ENCODE measurements around the gene EXOC7. TPM values are rescaled to one million over a fixed set of nuclear protein-coding genes. Genes with fewer than 3 reads are reported as not detected.
"Not testable (repeated sequence)": the region's sequence is repeated elsewhere in the genome, so short reads cannot be mapped to it uniquely, and the experiment has no call there.

The EXOC7 gene
- total RNA-seq, 1 donor from 2014 or later: 145 TPM

GRCh38 chr17:76078860-76079534 is 24.6 kb downstream of the EXOC7 start, which contains the start of gene ZACN:
Gene ZACN, plus strand, starts transcription at chr17:76079182. Its CDS starts 83 bp downstream, at chr17:76079265.
- H3K36me3 ChIP-seq (ENCODE audit: insufficient read depth, low read length): no peaks in the 10 kb centered on the region

GRCh38 chr17:76078370-76078769 is 25.2 kb downstream of the EXOC7 start:
- H3K4me2 ChIP-seq (ENCODE audit: low read length); H3K9me3 Mint-ChIP-seq (ENCODE audit: unreplicated experiment); DNase-seq (ENCODE audit: low read depth); H3K9me3 ChIP-seq (ENCODE audit: insufficient read depth, low read depth, low read length); H3K27ac Mint-ChIP-seq (ENCODE audit: unreplicated experiment); H3K27ac ChIP-seq (ENCODE audit: low read depth, low read length); H2AFZ ChIP-seq (ENCODE audit: low read depth, low read length); H3K4me3 Mint-ChIP-seq (ENCODE audit: unreplicated experiment); H3K4me3 ChIP-seq (ENCODE audit: insufficient read depth, low read depth, low read length); H3K36me3 ChIP-seq (ENCODE audit: insufficient read depth, low read length); FAIRE-seq; H3K9ac ChIP-seq (ENCODE audit: low read length); H3K36me3 Mint-ChIP-seq (ENCODE audit: low read depth, unreplicated experiment); H3K79me2 ChIP-seq (ENCODE audit: insufficient read depth, low read length); H3K4me1 ChIP-seq (ENCODE audit: insufficient read depth, low read length): not testable (repeated sequence)
- Mint-ChIP-seq H3K27me3 (ENCODE audit: low read depth, unreplicated experiment) (peaks cover 52% of the 10 kb centered on the region), H3K4me1 (ENCODE audit: low read depth, unreplicated experiment) (peaks cover 16% of the 10 kb centered on the region)
- Histone ChIP-seq H4K20me1 (ENCODE audit: insufficient read depth, low read length) (peaks cover 28% of the 10 kb centered on the region), H3K27me3 (ENCODE audit: insufficient read depth, low read length) (peaks cover 71% of the 10 kb centered on the region)

More at GRCh38 chr17:76078860-76079534, 24.6 kb downstream of the EXOC7 start, which contains the start of gene ZACN:
- FAIRE-seq (no peak), DNase-seq (ENCODE audit: low read depth) (no peak)
- Histone ChIP-seq H3K27me3 (ENCODE audit: insufficient read depth, low read length) (peaks cover 66% of the 10 kb centered on the region), H3K9me3 (ENCODE audit: insufficient read depth, low read depth, low read length) (no peaks in the 10 kb centered on the region), H3K79me2 (ENCODE audit: insufficient read depth, low read length) (no peaks in the 10 kb centered on the region), H2AFZ (ENCODE audit: low read depth, low read length) (no peak within 1 kb of the TSS), H3K27ac (ENCODE audit: low read depth, low read length) (no peak within 1 kb of the TSS), H4K20me1 (ENCODE audit: insufficient read depth, low read length) (peaks cover 28% of the 10 kb centered on the region), H3K9ac (ENCODE audit: low read length) (no peak within 1 kb of the TSS), H3K4me3 (ENCODE audit: insufficient read depth, low read depth, low read length) (no peak within 1 kb of the TSS), H3K4me1 (ENCODE audit: insufficient read depth, low read length) (peaks cover 7% of the 10 kb centered on the region), H3K4me2 (ENCODE audit: low read length) (no peak within 1 kb of the TSS)
- H3K36me3 Mint-ChIP-seq (ENCODE audit: low read depth, unreplicated experiment): peaks cover 4% of the 10 kb centered on the region
- no peak within 1 kb of the TSS for H3K27ac Mint-ChIP-seq (ENCODE audit: unreplicated experiment)
- no peak for TF ChIP-seq EZH2 (IDR thresholded peaks at IDR 0.05; ENCODE audit: insufficient read depth, low read length)
- no peak for TF ChIP-seq CTCF (IDR thresholded peaks at IDR 0.05; ENCODE audit: insufficient read depth, low read depth, low read length)
- no peaks in the 10 kb centered on the region for H3K9me3 Mint-ChIP-seq (ENCODE audit: unreplicated experiment)
- H3K4me3 Mint-ChIP-seq (ENCODE audit: unreplicated experiment): no peak within 1 kb of the TSS
- peaks cover 46% of the 10 kb centered on the region for H3K27me3 Mint-ChIP-seq (ENCODE audit: low read depth, unreplicated experiment)
- H3K4me1 Mint-ChIP-seq (ENCODE audit: low read depth, unreplicated experiment): peaks cover 18% of the 10 kb centered on the region

GRCh38 chr17:76077584-76078110 is 25.9 kb downstream of the EXOC7 start:
- no peak overlapping the region for H3K4me3 ChIP-seq (ENCODE audit: insufficient read depth, low read depth, low read length)
- no peaks in the 10 kb centered on the region for H3K9me3 ChIP-seq (ENCODE audit: insufficient read depth, low read depth, low read length)
- peaks cover 71% of the 10 kb centered on the region for H3K27me3 ChIP-seq (ENCODE audit: insufficient read depth, low read length)
- peaks cover 14% of the 10 kb centered on the region for H3K4me1 Mint-ChIP-seq (ENCODE audit: low read depth, unreplicated experiment)
- DNase-seq (ENCODE audit: low read depth): no peak
- peaks cover 28% of the 10 kb centered on the region for H4K20me1 ChIP-seq (ENCODE audit: insufficient read depth, low read length)
- H3K9me3 Mint-ChIP-seq (ENCODE audit: unreplicated experiment): no peaks in the 10 kb centered on the region
- no peak overlapping the region for H3K27ac ChIP-seq (ENCODE audit: low read depth, low read length)
- no peak for FAIRE-seq
- peaks cover 4% of the 10 kb centered on the region for H3K36me3 Mint-ChIP-seq (ENCODE audit: low read depth, unreplicated experiment)
- no peak overlapping the region for H3K4me3 Mint-ChIP-seq (ENCODE audit: unreplicated experiment)
- peaks cover 3% of the 10 kb centered on the region for H3K79me2 ChIP-seq (ENCODE audit: insufficient read depth, low read length)
- no peak overlapping the region for H3K27ac Mint-ChIP-seq (ENCODE audit: unreplicated experiment)
- H3K4me2 ChIP-seq (ENCODE audit: low read length): no peak overlapping the region
- no peak overlapping the region for H2AFZ ChIP-seq (ENCODE audit: low read depth, low read length)
- H3K36me3 ChIP-seq (ENCODE audit: insufficient read depth, low read length): no peaks in the 10 kb centered on the region
- TF ChIP-seq CTCF (IDR thresholded peaks at IDR 0.05; ENCODE audit: insufficient read depth, low read depth, low read length) (no peak), EZH2 (IDR thresholded peaks at IDR 0.05; ENCODE audit: insufficient read depth, low read length) (peak; percentile 21)
- H3K9ac ChIP-seq (ENCODE audit: low read length): no peak overlapping the region
- H3K27me3 Mint-ChIP-seq (ENCODE audit: low read depth, unreplicated experiment): peaks cover 52% of the 10 kb centered on the region
- peaks cover 12% of the 10 kb centered on the region for H3K4me1 ChIP-seq (ENCODE audit: insufficient read depth, low read length)
